ENCODE data around the gene CEP192.

DNA sequence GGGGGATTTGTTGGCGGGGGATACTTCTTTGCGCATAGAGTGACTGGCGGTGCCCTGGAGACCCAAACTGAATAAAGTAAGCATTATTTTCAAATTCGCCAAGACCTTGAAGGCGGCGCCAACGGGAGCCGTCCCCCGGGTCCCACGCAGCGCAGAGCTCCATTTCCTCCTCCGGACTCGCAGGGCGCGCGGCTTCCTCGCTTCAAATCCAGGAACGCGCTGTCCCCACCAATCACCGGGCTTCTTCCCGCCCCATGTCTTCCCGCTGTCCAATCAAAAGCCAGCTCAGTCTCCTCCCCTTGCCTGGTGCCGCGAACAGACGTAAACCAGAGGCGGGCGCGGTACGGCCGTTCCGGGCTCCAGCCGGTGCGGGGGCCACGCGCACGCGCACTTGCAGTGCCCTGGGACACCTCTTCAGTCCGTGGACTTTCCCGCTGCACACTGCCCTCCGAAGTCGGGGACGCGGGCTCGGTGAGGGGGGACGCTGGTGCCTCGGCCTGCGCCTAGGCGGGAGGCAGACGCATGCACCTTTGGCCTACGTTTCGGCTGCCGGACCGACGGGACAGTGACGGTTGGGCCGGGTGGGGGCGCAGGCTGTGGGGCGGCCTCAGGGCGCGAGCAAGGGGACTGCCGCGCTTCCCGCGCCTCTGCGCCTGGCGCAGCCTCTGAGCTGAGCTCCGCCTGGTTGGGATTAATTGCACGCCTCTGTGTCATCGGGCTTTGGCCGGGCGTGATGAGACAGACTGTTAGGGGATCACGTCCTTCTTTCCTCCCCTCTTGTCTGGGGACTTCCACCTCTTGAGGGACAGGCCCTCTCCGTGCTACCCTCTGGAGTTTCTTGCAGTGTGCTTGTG lies at the start of gene CEP192:
- TF ChIP-seq, protein P1, sequence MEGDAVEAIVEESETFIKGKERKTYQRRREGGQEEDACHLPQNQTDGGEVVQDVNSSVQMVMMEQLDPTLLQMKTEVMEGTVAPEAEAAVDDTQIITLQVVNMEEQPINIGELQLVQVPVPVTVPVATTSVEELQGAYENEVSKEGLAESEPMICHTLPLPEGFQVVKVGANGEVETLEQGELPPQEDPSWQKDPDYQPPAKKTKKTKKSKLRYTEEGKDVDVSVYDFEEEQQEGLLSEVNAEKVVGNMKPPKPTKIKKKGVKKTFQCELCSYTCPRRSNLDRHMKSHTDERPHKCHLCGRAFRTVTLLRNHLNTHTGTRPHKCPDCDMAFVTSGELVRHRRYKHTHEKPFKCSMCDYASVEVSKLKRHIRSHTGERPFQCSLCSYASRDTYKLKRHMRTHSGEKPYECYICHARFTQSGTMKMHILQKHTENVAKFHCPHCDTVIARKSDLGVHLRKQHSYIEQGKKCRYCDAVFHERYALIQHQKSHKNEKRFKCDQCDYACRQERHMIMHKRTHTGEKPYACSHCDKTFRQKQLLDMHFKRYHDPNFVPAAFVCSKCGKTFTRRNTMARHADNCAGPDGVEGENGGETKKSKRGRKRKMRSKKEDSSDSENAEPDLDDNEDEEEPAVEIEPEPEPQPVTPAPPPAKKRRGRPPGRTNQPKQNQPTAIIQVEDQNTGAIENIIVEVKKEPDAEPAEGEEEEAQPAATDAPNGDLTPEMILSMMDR (IDR thresholded peaks at IDR 0.05): peak; percentile 24
- no peak for TF ChIP-seq EZH2 (IDR thresholded peaks at IDR 0.05)
